ENCODE data around the gene NUDT1. TPM values are rescaled to one million over a fixed set of nuclear protein-coding genes. Genes with fewer than 3 reads are reported as not detected.

Gene NUDT1
- total RNA-seq, 1 donor from 2014 or later, result 32.2 TPM

GRCh38 chr7:2256306-2257045 is 14.4 kb downstream of the NUDT1 start:
- Mint-ChIP-seq H3K4me1 (ENCODE audit: unreplicated experiment) (no peaks in the 10 kb centered on the region), H3K36me3 (peaks cover 3% of the 10 kb centered on the region), H3K4me3 (no peak overlapping the region), H3K27ac (no peak overlapping the region), H3K9me3 (no peaks in the 10 kb centered on the region), H3K27me3 (no peaks in the 10 kb centered on the region)
- DNase-seq (ENCODE audit: extremely low spot score, unreplicated experiment), result no peak
- TF ChIP-seq CTCF (conservative IDR thresholded peaks at IDR 0.05), result no peak

GRCh38 chr7:2257046-2257551 is 15.1 kb downstream of the NUDT1 start:
- Mint-ChIP-seq H3K27me3 (no peaks in the 10 kb centered on the region), H3K27ac (no peak overlapping the region), H3K9me3 (no peaks in the 10 kb centered on the region), H3K4me1 (ENCODE audit: unreplicated experiment) (no peaks in the 10 kb centered on the region), H3K36me3 (peaks cover 3% of the 10 kb centered on the region), H3K4me3 (no peak overlapping the region)
- no peak for DNase-seq (ENCODE audit: extremely low spot score, unreplicated experiment)
- TF ChIP-seq CTCF (conservative IDR thresholded peaks at IDR 0.05), result no peak

GRCh38 chr7:2257651-2258050 is 15.6 kb downstream of the NUDT1 start:
- Mint-ChIP-seq H3K9me3 (no peaks in the 10 kb centered on the region), H3K27ac (no peak overlapping the region), H3K27me3 (no peaks in the 10 kb centered on the region), H3K36me3 (peaks cover 3% of the 10 kb centered on the region), H3K4me3 (no peak overlapping the region), H3K4me1 (ENCODE audit: unreplicated experiment) (no peaks in the 10 kb centered on the region)
- no peak for DNase-seq (ENCODE audit: extremely low spot score, unreplicated experiment)
- TF ChIP-seq CTCF (conservative IDR thresholded peaks at IDR 0.05), result no peak

DNA sequence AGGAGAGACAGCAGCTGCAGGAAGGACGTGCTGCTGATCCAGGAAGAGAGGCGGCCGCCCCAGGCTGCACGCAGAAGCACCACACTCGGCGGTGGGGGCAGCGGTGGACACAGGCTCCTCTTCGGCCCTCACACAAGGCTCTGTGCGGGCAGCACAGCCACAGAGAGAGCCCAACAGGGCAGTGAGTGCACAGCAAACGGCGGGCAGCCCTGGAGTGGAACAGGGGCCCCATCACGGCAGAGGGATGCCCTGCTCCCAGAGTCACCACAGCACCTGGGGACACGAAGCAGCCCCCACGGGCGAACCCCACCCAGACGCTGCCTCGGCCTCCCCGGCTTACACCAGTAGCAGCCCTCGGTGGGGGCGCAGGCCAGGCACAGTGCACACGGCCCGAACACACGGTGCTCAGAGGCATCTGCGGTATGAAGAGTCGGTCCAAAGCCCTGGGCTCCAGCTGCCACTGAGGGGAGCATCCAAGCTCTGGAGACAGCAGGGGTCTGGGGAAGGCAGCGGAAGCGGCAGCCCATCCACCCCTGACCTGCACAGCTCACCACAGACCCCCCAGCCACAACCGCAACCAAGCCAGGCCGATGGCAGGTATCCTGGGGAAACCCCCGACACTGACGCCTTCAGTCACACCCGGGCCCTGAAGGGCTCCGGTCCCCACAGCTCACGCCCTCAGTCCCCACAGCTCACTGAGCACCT is 16.8 kb downstream of the NUDT1 start:
- Mint-ChIP-seq H3K36me3 (peaks cover 3% of the 10 kb centered on the region), H3K9me3 (no peaks in the 10 kb centered on the region), H3K27ac (no peak overlapping the region), H3K4me1 (ENCODE audit: unreplicated experiment) (no peaks in the 10 kb centered on the region), H3K4me3 (no peak overlapping the region), H3K27me3 (no peaks in the 10 kb centered on the region)
- TF ChIP-seq CTCF (conservative IDR thresholded peaks at IDR 0.05), result no peak
- no peak for DNase-seq (ENCODE audit: extremely low spot score, unreplicated experiment)

GRCh38 chr7:2259480-2259879 is 17.5 kb downstream of the NUDT1 start:
- Mint-ChIP-seq H3K27me3 (no peaks in the 10 kb centered on the region), H3K4me3 (no peak overlapping the region), H3K27ac (no peak overlapping the region), H3K9me3 (no peaks in the 10 kb centered on the region), H3K36me3 (peaks cover 8% of the 10 kb centered on the region), H3K4me1 (ENCODE audit: unreplicated experiment) (no peaks in the 10 kb centered on the region)
- DNase-seq (ENCODE audit: extremely low spot score, unreplicated experiment), result no peak
- no peak for TF ChIP-seq CTCF (conservative IDR thresholded peaks at IDR 0.05)
